ENCODE data around the gene WSCD2.

- TF ChIP-seq POLR2A (IDR thresholded peaks at IDR 0.05) = no peak
- TF ChIP-seq, protein P1, sequence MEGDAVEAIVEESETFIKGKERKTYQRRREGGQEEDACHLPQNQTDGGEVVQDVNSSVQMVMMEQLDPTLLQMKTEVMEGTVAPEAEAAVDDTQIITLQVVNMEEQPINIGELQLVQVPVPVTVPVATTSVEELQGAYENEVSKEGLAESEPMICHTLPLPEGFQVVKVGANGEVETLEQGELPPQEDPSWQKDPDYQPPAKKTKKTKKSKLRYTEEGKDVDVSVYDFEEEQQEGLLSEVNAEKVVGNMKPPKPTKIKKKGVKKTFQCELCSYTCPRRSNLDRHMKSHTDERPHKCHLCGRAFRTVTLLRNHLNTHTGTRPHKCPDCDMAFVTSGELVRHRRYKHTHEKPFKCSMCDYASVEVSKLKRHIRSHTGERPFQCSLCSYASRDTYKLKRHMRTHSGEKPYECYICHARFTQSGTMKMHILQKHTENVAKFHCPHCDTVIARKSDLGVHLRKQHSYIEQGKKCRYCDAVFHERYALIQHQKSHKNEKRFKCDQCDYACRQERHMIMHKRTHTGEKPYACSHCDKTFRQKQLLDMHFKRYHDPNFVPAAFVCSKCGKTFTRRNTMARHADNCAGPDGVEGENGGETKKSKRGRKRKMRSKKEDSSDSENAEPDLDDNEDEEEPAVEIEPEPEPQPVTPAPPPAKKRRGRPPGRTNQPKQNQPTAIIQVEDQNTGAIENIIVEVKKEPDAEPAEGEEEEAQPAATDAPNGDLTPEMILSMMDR (IDR thresholded peaks at IDR 0.05) = no peak
Observed at GRCh38 chr12:108252523-108252922, 123.4 kb downstream of the WSCD2 start.
